GM18520 (cell line): ENCODE measurements around the gene PNMA8A.

Experiments used
- ATAC-seq: cut with Tn5 transposase; IDR thresholded peaks from one replicate; pipeline ENCODE4 v1.9.1; 2021; ENCODE audit not compliant: unreplicated experiment

Gene PNMA8A

GRCh38 chr19:46493236-46494145 is 22.1 kb upstream of the PNMA8A start:
- ATAC-seq = no peak

DNA sequence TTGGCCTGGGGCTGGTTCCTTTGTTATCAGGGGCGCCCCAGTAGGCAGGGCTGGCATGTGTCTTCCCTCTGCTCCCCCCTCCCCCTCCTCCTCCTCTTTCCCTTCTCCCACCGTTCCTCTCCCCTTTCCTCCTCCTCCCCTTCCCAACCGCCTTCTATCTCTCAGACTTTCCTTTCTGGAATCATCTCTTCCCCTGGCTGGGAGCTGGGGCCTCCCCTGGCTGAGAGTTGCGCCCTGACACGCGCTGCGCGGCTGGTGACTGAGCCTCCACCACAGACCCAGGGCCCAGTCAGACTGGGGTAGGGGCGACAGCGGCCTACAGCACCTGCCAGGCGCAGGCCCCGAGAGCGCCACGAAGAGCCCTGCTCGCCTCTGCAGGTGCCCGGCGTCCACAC is 21.5 kb upstream of the PNMA8A start:
- ATAC-seq = no peak

DNA sequence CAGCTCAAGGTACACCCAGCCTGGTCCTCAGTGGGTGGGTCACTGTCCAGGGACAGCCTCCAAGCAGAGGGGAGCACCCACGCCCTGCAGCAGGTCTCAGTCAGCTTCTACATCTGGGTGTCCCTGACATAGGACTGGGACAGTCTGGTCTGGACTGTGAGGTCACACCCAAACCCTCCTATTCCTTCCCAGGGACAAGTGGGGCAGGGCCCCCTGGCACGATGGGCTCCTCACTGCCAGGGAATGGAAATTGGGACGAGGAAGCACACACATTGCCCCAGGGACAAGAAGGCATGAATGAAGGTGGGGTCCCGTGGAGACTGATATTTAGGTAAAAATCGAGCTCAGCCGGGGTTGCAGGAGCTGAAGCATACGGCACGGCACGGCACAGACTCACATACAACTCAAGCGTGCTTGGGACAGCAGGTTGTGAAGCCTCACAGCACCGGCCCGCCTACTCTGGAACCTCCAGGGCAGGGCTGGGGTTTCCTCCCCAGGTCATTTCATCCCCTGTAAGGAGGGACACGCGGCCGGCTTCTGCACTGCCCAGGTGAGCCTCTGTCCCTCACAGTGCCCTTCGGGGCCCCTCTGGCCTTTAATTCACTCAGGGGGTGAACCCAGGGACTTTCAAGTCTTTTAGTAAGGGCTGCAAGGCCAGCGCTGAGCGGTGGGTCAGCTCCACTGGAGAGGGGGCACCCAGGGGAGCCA is 20.8 kb upstream of the PNMA8A start:
- no peak for ATAC-seq

- no peak for ATAC-seq
Observed at GRCh38 chr19:46490774-46491173, 19.4 kb upstream of the PNMA8A start.

GRCh38 chr19:46489445-46490272 is 18.3 kb upstream of the PNMA8A start:
- no peak for ATAC-seq

DNA sequence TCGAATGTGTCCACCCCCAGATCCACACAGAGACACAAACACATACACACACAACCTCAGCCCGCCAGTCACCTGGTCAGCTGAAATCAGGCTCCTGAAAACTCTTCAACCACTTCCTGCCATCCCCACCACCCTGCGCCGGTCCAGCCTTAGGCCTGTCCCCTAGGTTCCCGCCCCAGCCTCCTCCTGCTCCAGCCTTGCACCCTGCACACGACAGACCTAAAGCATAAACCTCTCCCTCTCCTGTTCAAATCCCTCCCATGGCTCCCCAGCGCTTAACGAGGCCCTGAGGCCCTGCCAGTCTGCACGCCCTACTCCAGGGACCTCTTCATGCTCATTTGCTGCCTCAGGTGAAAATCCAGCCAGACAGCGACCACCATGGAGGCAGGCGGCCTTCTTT is 17.2 kb upstream of the PNMA8A start:
- no peak for ATAC-seq

- ATAC-seq = no peak
Observed at GRCh38 chr19:46487802-46488445, 16.6 kb upstream of the PNMA8A start.

- no peak for ATAC-seq
Observed at GRCh38 chr19:46487178-46487801, 15.9 kb upstream of the PNMA8A start.

GRCh38 chr19:46486358-46486757 is 15.0 kb upstream of the PNMA8A start:
- ATAC-seq = no peak

- ATAC-seq = no peak
Observed at GRCh38 chr19:46484656-46485055, 13.3 kb upstream of the PNMA8A start.

- ATAC-seq = no peak
Observed at GRCh38 chr19:46482631-46483030, 11.3 kb upstream of the PNMA8A start.

GRCh38 chr19:46481947-46482346 is 10.6 kb upstream of the PNMA8A start:
- ATAC-seq = no peak

DNA sequence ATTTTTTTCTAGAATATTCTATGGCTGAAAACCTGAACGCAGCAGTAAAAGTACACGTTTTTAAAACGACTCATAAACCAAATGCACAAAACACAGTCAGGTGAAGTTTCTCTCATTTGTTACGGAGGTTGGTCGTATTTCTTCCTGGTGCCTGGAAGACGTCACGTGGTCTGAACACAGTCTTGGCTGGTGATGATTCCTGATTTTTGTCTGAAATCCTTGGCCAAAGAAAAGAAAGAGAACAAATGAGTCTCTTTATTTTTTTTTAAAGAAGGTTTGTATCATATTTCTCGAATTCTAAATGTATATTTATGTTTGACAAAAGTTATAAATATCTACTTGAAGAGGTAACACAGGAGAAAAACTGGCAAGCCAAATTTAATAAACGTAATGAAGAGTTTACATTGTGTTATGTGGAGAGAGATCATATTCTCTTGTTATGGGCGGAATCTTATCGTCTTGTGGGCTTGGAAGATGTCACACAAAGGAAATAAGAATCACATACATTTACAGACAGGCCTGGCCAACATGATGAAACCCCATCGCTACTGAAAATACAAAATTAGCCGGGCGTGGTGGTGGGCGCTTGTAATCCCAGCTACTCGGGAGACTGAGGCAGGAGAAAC is 10.0 kb upstream of the PNMA8A start:
- no peak for ATAC-seq

- no peak for ATAC-seq
Observed at GRCh38 chr19:46480415-46480814, 9.1 kb upstream of the PNMA8A start.

GRCh38 chr19:46478356-46478986 is 7.1 kb upstream of the PNMA8A start:
- ATAC-seq = no peak

- no peak for ATAC-seq
Observed at GRCh38 chr19:46475986-46476385, 4.6 kb upstream of the PNMA8A start.

DNA sequence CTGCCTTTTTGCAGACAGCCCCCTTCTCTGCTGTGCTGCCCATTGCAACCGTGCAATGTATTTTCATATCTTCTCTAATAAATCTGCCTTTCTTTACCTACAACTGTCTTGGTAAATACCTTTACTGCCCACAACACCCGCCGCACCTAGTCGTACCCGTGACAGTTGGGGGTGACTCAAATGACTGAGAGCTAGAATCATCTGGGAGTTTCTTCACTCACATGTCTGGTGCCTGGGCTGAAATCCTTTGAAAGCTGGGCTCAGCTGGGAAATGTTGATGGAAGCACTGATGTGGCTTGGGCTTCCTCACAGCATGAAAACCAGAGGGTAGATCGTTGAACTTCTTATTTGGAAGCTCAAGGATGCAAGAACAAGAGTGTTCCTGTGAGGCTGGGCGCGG is 2.8 kb upstream of the PNMA8A start:
- no peak for ATAC-seq

DNA sequence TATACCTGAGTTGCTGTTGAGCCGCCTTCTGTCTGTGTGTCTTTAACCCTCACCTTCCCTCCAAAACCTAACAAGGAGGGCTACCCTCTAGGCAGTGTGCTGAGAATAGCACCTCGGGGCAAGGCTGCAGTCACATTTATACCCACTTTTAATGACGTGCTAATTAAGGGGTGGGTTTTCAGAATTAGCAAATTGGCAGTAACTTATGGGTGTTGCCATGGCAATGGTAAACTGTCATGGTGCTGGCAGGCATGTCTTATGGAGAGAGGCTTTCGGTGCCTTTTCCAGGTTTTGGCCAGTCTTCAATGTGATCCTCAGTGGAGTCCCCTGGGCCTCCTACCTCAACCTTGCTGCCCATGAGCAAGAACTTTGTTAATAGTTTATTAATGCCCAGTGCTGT is 1.2 kb upstream of the PNMA8A start:
- ATAC-seq = no peak

DNA sequence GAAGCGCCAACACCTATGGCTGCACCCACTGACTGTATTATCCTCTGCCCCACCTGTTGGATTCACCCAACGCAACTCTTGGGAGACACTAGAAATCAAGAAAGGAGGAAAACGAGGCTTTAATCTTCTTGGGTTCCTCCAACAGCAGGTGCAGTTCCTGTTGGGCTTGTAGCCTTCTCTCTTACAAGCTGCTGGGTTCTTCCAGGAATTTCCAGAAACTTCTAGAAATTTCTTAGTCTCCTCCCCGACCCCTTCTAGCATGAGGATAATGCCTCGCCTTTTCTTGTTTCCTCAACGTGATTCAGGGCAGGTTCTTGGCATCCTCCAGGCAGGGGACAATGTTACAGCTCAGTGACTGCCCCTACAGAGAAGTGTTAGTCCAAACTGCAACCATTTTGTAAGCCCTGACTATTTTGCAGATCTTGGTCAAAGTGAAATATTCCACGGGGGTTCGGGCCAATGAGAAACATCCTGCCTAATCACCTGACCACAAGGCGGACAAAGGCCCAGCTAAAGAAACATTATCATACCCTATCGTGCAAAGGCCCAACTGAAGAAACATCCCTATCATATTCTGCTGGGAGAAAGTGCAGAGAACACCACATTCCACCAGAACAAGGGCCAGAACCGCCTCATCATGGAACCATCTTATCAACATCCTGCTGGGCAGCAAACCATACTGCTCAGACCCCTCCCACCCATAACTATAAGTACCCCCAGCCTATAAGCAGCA is 614 bp upstream of the PNMA8A start:
- no peak for ATAC-seq
